ENCODE results near the gene APEX2.

APEX2 gene

DNA sequence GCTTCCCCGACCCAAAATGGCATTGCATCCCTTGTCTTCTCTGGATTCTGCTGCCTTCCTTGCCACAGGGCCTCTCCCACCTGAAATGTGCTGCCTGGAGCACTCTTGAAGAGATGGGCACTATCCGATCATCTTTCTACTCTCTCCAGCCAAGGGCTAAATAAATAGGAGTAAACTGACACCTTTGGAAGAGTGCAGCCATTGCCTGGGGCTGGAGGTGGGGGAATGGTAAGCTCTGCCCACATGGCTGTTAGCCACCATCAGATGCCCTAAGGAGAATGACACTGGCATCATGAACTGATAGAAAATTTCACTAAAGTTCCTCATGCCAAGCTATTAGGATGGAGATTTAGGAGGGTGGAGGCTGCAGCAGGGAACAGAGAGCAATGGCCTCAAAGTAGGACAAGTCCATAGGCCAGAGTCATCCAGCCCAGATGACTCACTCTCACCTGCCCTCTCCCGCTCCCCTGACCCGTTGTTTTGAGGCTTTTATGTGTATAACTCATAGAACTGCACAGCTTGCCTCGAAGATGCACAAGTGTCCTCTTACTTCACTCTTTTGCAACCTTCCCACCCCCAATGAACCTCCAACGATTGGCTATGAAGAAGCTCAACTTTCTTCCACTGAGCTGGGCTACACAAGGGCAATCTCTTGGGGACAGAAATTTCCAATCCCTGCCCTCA, 5.4 kb upstream of the APEX2 start:
- Histone ChIP-seq H3K36me3 (ENCODE audit: control insufficient read depth, insufficient read depth, low read length) (no peaks in the 10 kb centered on the region), H3K4me3 (ENCODE audit: low read length) (no peak overlapping the region), H3K27me3 (ENCODE audit: control insufficient read depth, insufficient read depth, low read length) (no peaks in the 10 kb centered on the region), H3K9ac (ENCODE audit: low read length) (no peak overlapping the region), H3K27ac (ENCODE audit: low read depth, low read length) (no peak overlapping the region), H3K4me1 (ENCODE audit: control insufficient read depth, insufficient read depth, low read length) (no peaks in the 10 kb centered on the region)

DNA sequence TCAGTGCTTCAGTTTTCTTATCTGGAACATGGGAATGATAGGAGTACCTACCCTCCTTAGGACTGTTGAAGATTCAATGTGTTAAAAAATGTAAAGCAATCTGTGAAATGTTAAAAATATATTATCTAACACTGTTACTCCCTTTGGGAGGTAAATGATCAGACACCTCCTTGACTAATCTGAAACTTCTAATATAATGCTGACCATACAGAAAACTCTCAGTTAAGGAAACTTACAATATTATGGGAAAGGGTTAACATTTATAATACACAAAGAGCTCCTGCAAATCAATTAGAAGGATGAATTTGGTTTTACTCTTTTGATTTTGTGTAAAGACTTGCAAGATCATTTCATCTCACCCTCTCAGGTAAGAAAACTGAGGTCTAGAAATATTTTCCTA, 4.5 kb upstream of the APEX2 start:
- Histone ChIP-seq H3K4me3 (ENCODE audit: low read length) (no peak overlapping the region), H3K27me3 (ENCODE audit: control insufficient read depth, insufficient read depth, low read length) (no peaks in the 10 kb centered on the region), H3K36me3 (ENCODE audit: control insufficient read depth, insufficient read depth, low read length) (no peaks in the 10 kb centered on the region), H3K27ac (ENCODE audit: low read depth, low read length) (no peak overlapping the region), H3K9ac (ENCODE audit: low read length) (no peak overlapping the region), H3K4me1 (ENCODE audit: control insufficient read depth, insufficient read depth, low read length) (no peaks in the 10 kb centered on the region)

DNA sequence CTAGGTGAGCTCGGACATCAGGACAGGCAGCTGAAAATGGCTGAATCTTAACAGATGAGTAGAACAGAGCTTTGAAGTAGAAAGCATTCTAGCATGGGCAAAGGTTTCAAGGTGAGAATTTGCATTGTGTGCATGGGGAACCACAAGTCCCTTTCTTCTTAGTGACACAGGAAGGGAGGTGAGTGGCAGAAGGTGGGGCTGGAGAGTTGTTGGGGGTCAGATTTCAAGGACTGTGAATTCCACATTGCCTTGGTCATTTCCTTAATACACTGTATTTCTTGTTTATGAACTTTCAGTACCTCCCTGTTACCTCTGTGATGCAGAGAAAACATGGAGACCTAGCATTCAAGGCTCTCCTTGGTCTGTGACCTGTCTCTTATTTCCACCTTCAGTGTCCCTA, 4.1 kb downstream of the APEX2 start:
- Histone ChIP-seq H3K27me3 (ENCODE audit: control insufficient read depth, insufficient read depth, low read length) (no peaks in the 10 kb centered on the region), H3K27ac (ENCODE audit: low read depth, low read length) (no peak overlapping the region), H3K9ac (ENCODE audit: low read length) (no peak overlapping the region), H3K4me3 (ENCODE audit: low read length) (no peak overlapping the region), H3K36me3 (ENCODE audit: control insufficient read depth, insufficient read depth, low read length) (no peaks in the 10 kb centered on the region), H3K4me1 (ENCODE audit: control insufficient read depth, insufficient read depth, low read length) (no peaks in the 10 kb centered on the region)

DNA sequence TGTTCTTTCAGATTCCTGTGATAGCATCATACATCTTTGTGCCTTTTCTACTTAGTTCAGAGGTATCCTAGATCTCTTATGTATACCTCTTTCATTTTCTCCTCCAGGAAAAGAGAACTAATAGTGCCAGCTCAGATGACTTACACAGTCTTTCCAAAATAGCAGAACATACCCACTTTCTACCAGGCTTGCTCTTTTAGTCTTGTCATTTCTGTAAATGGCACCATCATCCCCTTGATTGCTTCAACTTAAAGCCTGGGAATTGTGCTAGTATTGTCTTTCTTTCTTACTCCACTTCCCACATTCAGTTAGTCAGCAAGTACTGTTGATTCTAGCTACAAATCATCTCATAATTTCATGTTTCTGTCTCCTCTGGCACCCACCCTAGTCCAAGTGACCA, 5.1 kb downstream of the APEX2 start:
- no peaks in the 10 kb centered on the region for H3K36me3 ChIP-seq (ENCODE audit: control insufficient read depth, insufficient read depth, low read length)
- no peak overlapping the region for H3K4me3 ChIP-seq (ENCODE audit: low read length)
- H3K9ac ChIP-seq (ENCODE audit: low read length): no peak overlapping the region
- no peak overlapping the region for H3K27ac ChIP-seq (ENCODE audit: low read depth, low read length)
- no peaks in the 10 kb centered on the region for H3K4me1 ChIP-seq (ENCODE audit: control insufficient read depth, insufficient read depth, low read length)
- no peaks in the 10 kb centered on the region for H3K27me3 ChIP-seq (ENCODE audit: control insufficient read depth, insufficient read depth, low read length)

DNA sequence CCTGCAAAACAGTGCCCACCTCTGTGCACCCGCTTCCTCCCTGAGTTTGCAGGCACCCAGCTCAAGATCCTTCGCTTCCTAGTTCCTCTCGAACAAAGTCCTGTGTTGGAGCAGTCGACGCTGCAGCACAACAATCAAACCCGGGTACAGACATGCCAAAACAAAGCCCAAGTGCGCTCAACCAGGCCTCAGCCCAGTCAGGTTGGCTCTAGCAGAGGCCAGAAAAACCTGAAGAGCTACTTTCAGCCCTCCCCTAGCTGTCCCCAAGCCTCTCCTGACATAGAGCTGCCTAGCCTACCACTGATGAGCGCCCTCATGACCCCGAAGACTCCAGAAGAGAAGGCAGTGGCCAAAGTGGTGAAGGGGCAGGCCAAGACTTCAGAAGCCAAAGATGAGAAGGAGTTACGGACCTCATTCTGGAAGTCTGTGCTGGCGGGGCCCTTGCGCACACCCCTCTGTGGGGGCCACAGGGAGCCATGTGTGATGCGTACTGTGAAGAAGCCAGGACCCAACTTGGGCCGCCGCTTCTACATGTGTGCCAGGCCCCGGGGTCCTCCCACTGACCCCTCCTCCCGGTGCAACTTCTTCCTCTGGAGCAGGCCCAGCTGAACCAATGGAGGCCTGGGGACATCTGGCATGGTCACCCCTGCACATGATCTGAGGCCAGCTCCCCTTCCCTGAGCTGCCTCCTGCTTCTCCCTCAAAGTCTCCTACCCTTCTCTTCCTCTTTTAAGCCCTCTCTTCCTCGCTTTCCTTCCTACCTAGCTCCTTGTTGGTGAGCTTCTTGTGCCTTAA, 6.9 kb downstream of the APEX2 start:
- no peaks in the 10 kb centered on the region for H3K27me3 ChIP-seq (ENCODE audit: control insufficient read depth, insufficient read depth, low read length)
- H3K36me3 ChIP-seq (ENCODE audit: control insufficient read depth, insufficient read depth, low read length): no peaks in the 10 kb centered on the region
- no peak overlapping the region for H3K4me3 ChIP-seq (ENCODE audit: low read length)
- H3K9ac ChIP-seq (ENCODE audit: low read length): no peak overlapping the region
- no peaks in the 10 kb centered on the region for H3K4me1 ChIP-seq (ENCODE audit: control insufficient read depth, insufficient read depth, low read length)
- H3K27ac ChIP-seq (ENCODE audit: low read depth, low read length): no peak overlapping the region

DNA sequence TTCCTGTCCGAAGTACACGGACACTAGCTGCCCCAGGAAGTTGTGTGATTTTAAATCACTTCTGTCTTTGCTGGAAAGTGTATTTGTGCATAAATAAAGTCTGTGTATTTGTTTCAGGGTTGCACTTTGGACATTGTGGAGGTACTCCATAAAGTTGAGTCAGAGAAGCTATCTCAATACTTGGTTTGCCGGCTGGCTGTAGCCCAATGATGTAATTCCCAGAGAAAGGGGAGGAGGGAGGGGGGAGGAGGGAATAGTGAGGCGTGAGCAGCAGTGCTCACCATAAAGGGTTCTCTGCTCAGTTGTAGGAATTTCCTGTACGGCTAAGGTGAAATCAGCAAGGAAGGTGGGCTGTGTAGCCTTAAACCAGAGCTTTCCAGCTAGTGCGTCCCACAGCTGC, 7.5 kb downstream of the APEX2 start:
- H3K4me3 ChIP-seq (ENCODE audit: low read length): no peak overlapping the region
- no peak overlapping the region for H3K27ac ChIP-seq (ENCODE audit: low read depth, low read length)
- H3K27me3 ChIP-seq (ENCODE audit: control insufficient read depth, insufficient read depth, low read length): no peaks in the 10 kb centered on the region
- H3K36me3 ChIP-seq (ENCODE audit: control insufficient read depth, insufficient read depth, low read length): no peaks in the 10 kb centered on the region
- no peaks in the 10 kb centered on the region for H3K4me1 ChIP-seq (ENCODE audit: control insufficient read depth, insufficient read depth, low read length)
- no peak overlapping the region for H3K9ac ChIP-seq (ENCODE audit: low read length)

DNA sequence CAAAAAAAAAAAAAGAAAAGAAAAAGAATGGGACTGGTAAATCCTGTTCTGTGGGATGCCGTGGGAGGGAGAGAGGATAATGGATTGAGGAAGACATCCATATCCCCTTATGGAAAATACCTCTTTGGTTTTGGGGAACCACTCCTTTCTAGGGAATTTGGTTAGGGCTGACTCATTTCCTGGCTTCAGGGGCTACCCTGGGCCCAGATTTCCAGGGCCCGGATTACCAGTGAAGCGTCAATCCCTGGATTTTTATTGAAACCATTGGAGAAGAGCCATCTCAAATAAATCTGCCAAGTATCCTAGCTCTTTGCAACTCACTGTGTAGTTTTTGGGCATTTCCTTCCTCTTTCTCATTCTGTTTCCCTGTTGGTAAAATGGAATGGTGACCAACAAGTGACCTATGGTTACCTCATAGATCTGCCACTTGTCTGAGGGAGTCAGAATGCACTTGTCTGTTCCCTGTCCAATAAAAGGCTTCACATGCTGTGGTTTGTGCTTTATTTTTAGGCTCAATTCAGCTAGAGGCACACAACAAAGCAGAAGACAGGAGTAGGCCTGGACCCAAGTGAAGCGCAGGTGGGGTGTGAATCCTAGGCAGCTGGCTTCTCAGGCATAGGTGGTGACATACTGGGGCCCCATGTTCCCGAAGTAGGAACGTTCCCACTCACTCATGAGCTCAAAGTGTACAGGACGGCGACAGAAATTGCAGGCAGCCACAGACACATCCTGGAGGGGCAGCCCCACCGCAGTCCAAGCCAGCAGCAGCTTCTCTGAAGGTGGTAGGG, 8.6 kb downstream of the APEX2 start:
- Histone ChIP-seq H3K27ac (ENCODE audit: low read depth, low read length) (no peak overlapping the region), H3K4me1 (ENCODE audit: control insufficient read depth, insufficient read depth, low read length) (no peaks in the 10 kb centered on the region), H3K9ac (ENCODE audit: low read length) (no peak overlapping the region), H3K36me3 (ENCODE audit: control insufficient read depth, insufficient read depth, low read length) (no peaks in the 10 kb centered on the region), H3K4me3 (ENCODE audit: low read length) (no peak overlapping the region), H3K27me3 (ENCODE audit: control insufficient read depth, insufficient read depth, low read length) (no peaks in the 10 kb centered on the region)

DNA sequence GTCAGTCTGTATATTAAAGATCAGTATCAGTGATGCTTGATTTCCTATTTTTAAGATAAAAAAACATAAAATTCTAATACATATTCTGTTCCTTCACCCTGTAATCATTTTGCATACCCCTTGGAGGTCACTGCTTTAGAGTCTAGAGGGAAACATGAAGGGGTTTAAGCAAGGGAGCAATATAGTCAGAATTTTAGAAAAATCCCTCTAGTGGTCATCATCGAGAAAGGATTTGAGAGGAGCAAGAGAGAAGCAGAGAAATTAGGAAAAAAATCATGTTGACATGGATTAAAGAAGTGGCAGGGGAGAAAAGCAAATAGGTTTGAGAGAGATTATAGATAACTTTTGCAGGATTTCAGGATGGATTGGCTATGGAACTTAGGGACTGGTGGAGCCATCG, 11.1 kb downstream of the APEX2 start:
- H3K4me3 ChIP-seq (ENCODE audit: low read length): no peak overlapping the region
- no peaks in the 10 kb centered on the region for H3K27me3 ChIP-seq (ENCODE audit: control insufficient read depth, insufficient read depth, low read length)
- no peak overlapping the region for H3K27ac ChIP-seq (ENCODE audit: low read depth, low read length)
- no peaks in the 10 kb centered on the region for H3K36me3 ChIP-seq (ENCODE audit: control insufficient read depth, insufficient read depth, low read length)
- no peak overlapping the region for H3K9ac ChIP-seq (ENCODE audit: low read length)
- no peaks in the 10 kb centered on the region for H3K4me1 ChIP-seq (ENCODE audit: control insufficient read depth, insufficient read depth, low read length)

DNA sequence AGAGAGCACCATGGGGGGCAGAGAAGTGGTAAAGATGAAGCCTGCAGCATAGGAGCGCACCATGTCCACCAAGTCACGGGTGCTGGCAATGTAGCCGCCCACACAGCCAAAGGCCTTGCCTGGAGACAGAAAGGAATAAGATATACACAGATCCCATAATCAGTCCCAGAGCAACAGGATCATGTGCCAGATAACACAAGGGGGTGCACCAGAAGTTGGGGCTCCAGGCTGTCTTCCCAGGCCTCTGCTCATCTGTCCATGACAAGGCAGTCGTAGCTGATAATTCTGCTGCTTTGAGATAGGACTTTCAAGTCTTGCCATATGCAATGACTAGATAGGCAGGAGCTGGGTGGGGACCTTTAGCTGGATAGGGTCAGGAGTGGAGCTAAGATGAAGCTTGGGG, 14.7 kb downstream of the APEX2 start:
- no peak overlapping the region for H3K4me3 ChIP-seq (ENCODE audit: low read length)
- H3K9ac ChIP-seq (ENCODE audit: low read length): no peak overlapping the region
- no peak overlapping the region for H3K27ac ChIP-seq (ENCODE audit: low read depth, low read length)
- H3K4me1 ChIP-seq (ENCODE audit: control insufficient read depth, insufficient read depth, low read length): no peaks in the 10 kb centered on the region
- H3K36me3 ChIP-seq (ENCODE audit: control insufficient read depth, insufficient read depth, low read length): no peaks in the 10 kb centered on the region
- no peaks in the 10 kb centered on the region for H3K27me3 ChIP-seq (ENCODE audit: control insufficient read depth, insufficient read depth, low read length)

DNA sequence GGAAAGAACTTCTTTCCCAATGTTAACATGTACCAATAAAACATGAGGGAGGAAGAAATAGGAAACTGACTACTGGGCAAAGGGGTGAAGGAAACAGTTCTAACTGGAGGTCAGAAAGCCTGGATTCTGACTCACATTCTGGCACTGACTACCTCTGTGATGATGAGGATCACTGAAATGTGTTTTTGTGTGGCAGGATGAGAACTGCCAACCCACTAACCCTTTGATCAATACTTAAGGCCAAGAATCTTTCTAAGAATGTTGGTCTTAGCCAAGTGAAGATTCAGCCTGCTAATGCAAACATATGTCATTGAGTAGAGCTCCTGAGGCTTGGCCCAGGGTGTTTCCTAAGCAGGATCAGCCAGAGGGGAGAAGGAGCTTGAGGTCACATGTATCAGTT, 26.0 kb downstream of the APEX2 start:
- H3K36me3 ChIP-seq (ENCODE audit: control insufficient read depth, insufficient read depth, low read length): no peaks in the 10 kb centered on the region
- H3K4me3 ChIP-seq (ENCODE audit: low read length): no peak overlapping the region
- H3K9ac ChIP-seq (ENCODE audit: low read length): no peak overlapping the region
- no peak overlapping the region for H3K27ac ChIP-seq (ENCODE audit: low read depth, low read length)
- H3K27me3 ChIP-seq (ENCODE audit: control insufficient read depth, insufficient read depth, low read length): no peaks in the 10 kb centered on the region
- no peaks in the 10 kb centered on the region for H3K4me1 ChIP-seq (ENCODE audit: control insufficient read depth, insufficient read depth, low read length)

DNA sequence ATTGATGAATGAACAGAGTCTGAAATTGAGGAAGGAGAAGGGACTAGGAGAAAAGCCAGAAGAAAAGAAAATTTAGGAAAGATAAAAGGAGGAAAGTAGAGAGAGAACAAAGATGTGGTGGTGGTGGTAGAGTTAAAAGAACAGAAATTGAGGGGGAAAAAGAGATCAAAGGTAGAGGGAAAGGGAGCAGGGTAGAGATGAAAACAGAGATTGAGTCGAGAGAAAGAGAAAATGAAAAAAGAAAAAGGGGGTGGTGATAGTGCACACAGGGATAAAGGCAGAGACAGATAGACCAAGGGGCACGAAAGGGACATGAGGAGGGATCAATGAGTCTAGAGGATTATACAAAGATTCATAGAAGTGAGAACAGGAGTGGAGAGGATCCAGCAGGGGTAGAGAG, 26.7 kb downstream of the APEX2 start:
- H3K27ac ChIP-seq (ENCODE audit: low read depth, low read length): no peak overlapping the region
- no peaks in the 10 kb centered on the region for H3K27me3 ChIP-seq (ENCODE audit: control insufficient read depth, insufficient read depth, low read length)
- H3K9ac ChIP-seq (ENCODE audit: low read length): no peak overlapping the region
- H3K4me3 ChIP-seq (ENCODE audit: low read length): no peak overlapping the region
- no peaks in the 10 kb centered on the region for H3K36me3 ChIP-seq (ENCODE audit: control insufficient read depth, insufficient read depth, low read length)
- H3K4me1 ChIP-seq (ENCODE audit: control insufficient read depth, insufficient read depth, low read length): no peaks in the 10 kb centered on the region

DNA sequence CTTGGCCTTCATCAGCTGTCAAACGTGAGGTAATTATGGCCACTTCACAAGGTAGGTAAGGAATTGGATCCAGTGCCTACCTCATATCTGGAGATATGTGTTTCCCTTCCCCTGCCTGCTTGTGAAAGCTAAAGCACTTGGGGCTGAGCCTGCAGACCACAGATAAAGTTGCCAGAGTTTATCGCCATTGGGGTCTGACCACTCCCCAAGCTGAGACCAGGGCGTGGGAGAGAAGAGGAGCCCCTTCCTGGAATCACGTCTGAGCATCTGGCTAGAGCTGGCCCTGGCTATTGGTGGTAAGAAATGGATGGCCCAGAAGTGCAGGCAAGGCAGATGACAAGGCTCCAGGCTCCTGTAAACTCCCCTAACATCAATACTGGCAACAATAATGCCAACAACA, 27.9 kb downstream of the APEX2 start:
- H3K27ac ChIP-seq (ENCODE audit: low read depth, low read length): no peak overlapping the region
- H3K4me3 ChIP-seq (ENCODE audit: low read length): no peak overlapping the region
- H3K4me1 ChIP-seq (ENCODE audit: control insufficient read depth, insufficient read depth, low read length): no peaks in the 10 kb centered on the region
- H3K9ac ChIP-seq (ENCODE audit: low read length): no peak overlapping the region
- H3K27me3 ChIP-seq (ENCODE audit: control insufficient read depth, insufficient read depth, low read length): no peaks in the 10 kb centered on the region
- no peaks in the 10 kb centered on the region for H3K36me3 ChIP-seq (ENCODE audit: control insufficient read depth, insufficient read depth, low read length)
